Stimulated activated CD4-positive, alpha-beta T cell treated with anti-CD3 and anti-CD28 coated beads, Interleukin-12 subunit alpha, Interleukin-12 subunit beta, amount 100 ng/mL, for 4 hours (primary cell): ENCODE results near the gene CLDN9.

ENCODE experiments used
- DNase-seq: peaks from one replicate; pipeline ENCODE4 v3.0.0-alpha.2; 2020

CLDN9 gene

GRCh38 chr16:2999929-3000328, 12.8 kb upstream of the CLDN9 start:
- DNase-seq = no peak

GRCh38 chr16:3000540-3000939, 12.2 kb upstream of the CLDN9 start:
- no peak for DNase-seq

GRCh38 chr16:3001316-3001715, 11.4 kb upstream of the CLDN9 start:
- DNase-seq = no peak

DNA sequence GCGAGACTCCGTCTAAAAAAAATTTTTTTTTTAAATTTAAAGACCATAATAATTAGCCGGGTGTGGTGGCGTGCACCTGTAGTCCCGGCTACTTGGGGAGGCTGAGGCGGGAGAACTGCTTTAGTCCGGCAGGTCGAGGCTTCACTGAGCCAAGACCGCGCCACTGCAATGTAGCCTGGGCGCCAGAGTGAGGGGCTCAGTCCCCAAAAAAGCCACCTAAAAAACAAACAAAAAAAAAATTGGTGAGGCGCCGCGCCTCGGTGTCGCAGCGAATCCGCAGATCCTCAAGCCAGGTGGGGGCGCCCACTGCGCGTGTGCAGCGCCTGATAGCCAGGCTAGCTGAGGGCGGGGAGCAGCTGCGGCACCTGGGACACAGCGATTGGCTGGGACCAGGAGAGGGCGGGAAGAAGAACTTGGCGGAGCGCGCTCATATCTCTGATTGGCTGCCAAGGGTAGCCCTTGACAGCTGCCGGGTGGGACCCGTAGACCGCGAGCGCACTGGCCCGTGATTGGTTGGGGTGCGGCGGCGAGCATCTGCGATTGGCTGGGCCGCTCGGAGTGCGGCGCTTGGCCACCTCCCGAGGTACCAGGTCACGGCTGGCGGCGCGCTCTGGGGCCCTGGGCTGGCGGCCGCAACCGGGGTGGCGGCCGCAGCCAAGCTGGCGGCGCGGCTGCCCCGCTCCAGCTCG, 9.0 kb upstream of the CLDN9 start:
- peak; percentile 91 for DNase-seq

- no peak for DNase-seq
Observed at GRCh38 chr16:3004319-3004718, 8.4 kb upstream of the CLDN9 start.

DNA sequence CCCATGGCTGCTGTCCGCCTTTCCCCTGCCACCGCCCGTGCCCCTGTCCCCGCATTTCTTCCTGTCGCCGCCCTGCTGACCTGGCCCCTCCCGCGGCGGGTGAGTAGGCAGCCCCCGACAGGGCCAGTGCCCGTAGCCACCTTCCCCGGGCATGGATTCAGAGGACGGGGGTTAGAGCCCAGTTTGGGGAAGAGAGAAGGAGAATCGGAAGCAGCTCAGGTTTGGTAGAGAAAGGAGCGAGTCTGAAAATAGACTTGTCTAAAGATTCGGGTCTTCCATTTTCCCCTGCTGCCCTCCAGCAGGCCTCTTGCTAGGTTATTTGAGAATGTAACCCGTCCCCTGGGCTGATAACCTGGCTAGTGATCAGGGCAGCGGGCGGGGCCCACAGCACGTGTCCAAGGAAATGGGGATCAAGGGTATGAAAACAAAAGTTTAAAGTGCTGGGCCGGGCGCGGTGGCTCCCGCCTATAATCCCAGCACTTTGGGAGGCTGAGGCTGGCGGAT, 7.9 kb upstream of the CLDN9 start:
- no peak for DNase-seq

DNA sequence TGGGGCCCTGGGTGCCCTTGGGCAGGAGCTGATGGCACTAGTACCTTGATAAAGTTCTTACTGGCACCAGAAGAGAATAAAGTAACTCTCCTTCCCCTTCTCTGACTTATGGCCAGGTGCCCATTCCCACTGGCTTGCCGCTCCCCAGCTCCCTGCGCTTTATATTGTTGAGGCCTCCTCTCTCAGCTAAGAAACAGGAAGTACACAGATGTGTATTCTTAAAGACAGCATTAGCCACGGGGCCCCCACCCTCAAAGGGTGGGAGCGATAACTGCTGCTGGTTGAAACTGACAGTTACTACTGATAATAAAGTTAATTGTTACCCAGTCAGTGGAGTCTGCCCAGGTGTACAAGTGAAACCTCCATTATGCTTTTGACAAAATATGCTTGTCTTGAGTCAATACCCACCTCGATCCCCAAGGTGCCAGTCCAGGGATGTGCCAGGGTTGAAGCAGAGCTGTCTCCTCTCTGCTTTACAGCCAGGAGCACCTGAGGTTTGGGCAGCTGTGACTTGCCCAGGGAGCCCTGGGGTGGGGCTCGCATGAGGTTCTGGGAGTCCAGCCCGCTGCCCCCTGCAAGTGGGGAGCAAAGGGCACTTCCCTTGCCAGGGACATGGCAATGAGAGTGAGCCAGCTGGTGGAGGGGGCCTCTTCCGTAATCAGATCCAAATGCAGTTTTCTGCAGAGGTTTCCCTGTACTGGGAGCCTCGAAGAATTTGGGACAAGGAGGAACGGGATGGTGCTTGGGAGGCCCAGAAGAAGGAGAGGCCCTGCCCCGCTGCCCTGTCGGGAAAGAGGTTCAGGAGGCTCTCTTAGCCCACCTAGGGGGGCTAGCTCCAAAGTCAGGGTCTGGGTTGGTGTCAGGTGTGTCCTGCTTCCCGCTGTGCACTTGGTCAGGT, 5.4 kb upstream of the CLDN9 start:
- no peak for DNase-seq

DNA sequence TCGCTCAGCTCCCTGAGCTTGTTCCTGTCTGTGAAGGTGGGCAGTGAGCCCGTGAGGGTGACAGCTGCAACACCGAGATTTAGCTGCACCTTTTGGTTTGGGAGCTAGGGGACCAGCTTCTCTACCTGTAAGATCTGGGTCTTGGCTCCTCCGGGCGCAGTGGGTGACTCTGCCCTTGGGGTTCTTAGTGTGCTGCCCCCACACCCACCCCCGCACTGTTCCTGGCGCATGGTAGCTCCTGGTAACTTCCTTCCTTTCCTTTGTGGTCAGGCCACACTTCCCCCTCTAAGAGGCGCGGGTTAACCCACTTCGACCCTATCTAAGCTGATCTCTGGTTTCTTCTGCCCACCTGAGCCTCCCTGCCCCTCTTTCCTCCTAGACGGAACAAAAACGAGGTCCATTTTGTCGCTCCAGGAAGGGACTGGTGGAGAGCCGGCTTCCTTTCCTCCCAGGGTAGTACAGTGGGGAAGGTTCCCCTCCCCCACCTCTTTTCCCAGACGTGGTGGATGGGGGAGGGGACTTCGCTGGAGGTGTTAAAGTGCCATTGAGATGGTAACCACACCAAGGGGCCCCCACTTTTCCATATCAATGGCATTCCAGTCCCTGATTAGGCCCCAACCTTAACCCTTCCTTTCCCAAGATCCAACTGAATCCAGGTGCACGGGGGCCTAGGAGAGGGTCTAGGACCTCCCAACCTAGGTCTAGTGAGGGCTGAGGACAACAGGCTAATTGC, 4.6 kb upstream of the CLDN9 start:
- no peak for DNase-seq

- no peak for DNase-seq
Observed at GRCh38 chr16:3008690-3009037, 4.1 kb upstream of the CLDN9 start.

GRCh38 chr16:3009568-3010390, 2.9 kb upstream of the CLDN9 start:
- no peak for DNase-seq

- DNase-seq = no peak
Observed at GRCh38 chr16:3010510-3010909, 2.2 kb upstream of the CLDN9 start.

GRCh38 chr16:3012246-3012645, 477 bp upstream of the CLDN9 start:
- no peak for DNase-seq

GRCh38 chr16:3013491-3013951, 798 bp downstream of the CLDN9 start:
- DNase-seq = no peak

DNA sequence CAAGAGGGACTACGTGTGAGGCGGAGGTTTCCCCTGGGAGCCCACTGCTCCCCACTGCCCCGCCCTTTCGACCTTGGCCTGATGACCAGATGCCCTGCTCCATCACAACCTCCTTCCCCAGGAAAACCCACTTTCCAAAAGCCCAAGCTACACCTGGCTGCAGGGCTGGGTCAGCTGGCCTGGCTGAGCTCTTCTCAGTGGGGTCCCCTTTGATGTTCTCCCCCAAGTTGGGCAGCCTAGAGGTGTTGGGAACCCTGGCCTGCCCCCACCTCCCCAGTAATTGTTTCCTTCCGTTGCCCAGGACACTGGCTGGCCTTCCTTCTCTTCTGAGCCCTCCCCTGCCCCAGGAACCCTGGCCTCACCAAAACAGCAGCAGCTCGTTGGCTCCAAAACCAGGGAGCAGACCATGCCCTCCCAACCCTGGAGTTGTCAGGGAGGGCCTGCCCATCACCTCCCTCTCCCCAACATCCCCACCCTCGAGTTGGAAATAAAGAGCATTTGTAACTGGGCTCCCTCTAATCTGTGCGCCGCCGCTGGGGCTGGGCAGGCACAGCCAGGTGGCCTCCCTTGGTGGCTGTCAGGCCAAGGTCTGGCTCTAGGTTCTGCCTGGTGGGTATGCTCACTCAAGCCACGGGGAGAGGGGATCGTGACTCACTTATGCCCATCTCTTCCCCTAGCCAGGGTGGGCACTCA, 1.4 kb downstream of the CLDN9 start:
- DNase-seq = no peak

DNA sequence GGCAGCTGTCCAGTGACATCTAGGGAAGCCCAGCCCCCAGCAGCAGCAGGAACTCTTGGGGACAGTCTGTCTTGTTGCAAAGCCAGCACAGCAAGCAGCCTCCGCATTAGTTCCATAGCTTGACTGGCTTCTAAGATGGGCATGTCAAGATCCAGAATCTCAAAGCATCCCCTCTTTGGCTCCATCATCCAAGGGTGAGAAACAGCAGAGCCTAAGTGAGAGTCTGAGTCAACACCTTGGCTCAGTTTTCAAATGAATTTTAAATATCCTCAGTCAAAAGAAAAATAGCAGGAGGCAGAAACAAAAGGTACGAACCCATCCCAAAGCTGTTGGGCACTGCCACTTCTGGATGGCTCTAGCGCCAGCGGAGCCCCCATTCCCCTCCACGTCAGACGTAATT, 2.2 kb downstream of the CLDN9 start:
- DNase-seq = no peak

DNA sequence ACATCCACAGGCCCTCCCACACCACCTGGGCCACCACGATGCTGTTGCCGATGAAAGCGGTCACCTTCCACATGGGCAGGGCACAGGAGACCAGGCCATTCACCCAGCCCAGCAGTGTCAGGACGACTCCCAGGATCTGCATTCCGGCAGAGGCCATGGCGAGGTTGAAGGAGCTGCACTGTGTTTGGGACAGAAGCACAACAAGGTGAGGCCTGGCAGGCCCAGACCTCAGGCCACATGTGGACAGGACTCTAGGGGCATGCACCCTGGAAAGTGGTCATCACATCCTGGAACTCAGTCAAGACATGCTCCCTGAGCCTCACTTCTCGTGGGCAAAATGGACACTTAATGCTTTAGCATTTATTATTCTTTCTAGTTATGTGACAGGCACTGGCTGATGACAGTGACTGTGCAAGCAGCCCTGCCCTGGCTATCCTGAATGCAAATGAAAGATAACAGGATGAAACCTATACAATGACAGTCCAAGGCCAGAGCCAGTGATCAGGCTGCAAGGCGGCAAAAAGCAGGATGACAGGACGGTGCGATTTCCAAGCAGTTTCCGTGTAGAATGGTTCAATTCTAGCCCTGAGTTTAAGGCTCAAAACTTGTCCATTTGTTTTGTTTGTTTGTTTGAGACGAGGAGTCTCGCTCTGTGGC, 3.3 kb downstream of the CLDN9 start:
- no peak for DNase-seq

GRCh38 chr16:3017344-3017743, 4.6 kb downstream of the CLDN9 start:
- no peak for DNase-seq

- DNase-seq = no peak
Observed at GRCh38 chr16:3017794-3018506, 5.2 kb downstream of the CLDN9 start, which contains the start of gene CLDN6. Gene CLDN6, minus strand, starts transcription at chr16:3018183. Its CDS starts 2,162 bp downstream, at chr16:3016021.

GRCh38 chr16:3019594-3020246, 7.0 kb downstream of the CLDN9 start:
- no peak for DNase-seq

DNA sequence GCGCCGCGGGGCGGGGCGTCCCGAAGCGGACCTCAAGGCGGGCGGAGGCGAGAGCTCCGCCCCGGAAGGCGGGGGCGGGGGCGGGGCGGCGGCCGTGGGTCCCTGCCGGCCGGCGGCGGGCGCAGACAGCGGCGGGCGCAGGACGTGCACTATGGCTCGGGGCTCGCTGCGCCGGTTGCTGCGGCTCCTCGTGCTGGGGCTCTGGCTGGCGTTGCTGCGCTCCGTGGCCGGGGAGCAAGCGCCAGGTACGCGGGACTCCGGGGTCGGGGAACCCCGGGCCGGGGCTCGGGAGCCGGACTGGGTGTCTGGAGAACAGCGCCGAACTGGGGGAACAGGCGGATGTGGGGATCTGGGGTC, 7.5 kb downstream of the CLDN9 start, which contains the start of gene TNFRSF12A:
TSS of gene TNFRSF12A (plus strand) at position 122 of the 357 bp plus-strand sequence. CDS start at position 152, 30 bp downstream.
- peak; percentile 64 for DNase-seq
